GM20000 (cell line): Measurements from ENCODE around the gene GTF2IRD2.
A peak's percentile ranks its signal among the peaks of the same experiment; 100 is the strongest.
"Not testable (repeated sequence)": the region's sequence is repeated elsewhere in the genome, so short reads cannot be mapped to it uniquely, and the experiment has no call there.

ENCODE experiments used
- DNase-seq: peaks from one replicate; pipeline ENCODE4 v3.0.0; 2012; ENCODE audit warnings: low spot score

Gene GTF2IRD2

DNA sequence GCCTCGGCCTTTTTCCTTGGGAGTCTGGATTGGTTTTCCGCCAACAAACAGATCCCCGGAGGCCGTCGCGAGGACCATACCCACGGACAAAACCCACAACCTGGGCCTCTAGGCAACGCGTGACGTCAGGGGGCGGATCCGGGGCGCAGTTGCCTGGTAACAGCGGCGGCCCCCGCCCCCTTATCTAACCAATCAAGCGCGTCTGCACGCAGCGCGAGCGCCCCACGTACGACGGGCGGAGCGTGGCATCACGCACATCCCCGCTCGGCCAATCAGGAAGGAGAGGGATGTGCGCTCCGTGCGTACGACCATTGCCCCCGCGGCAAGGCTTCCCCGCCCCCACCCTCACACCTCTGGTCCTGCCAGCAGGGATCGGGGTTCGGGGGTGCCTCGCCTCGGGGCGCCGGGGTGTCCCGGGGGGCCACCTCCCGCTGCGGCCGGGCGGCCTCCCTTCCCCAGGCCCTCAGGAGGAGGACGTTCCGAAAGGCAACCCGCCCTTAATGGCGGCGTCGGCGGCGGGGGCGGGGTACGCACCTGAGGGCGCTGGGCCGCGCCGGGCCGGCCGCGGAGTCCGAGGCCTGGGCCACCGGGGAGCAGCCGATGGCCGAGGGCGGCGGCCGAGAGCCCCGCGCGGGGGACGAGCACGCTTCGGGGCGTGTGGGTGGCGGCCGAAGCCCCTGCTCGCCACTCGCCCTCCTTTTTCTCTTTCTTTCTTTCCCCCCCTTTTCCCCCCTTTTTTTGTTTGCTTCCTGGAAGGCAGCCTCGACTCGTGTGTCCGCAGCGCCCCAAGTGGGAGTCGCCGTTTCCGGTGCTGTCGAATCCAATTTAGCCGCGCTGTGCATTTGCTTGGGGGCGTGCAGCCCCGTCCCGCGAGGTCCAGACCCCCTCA lies at the start of gene GTF2IRD2:
Gene GTF2IRD2 (minus strand): TSS at position 773 of the 889 bp plus-strand sequence. CDS start 15,227 bp downstream, outside the sequence.
- not testable (repeated sequence) for DNase-seq

DNA sequence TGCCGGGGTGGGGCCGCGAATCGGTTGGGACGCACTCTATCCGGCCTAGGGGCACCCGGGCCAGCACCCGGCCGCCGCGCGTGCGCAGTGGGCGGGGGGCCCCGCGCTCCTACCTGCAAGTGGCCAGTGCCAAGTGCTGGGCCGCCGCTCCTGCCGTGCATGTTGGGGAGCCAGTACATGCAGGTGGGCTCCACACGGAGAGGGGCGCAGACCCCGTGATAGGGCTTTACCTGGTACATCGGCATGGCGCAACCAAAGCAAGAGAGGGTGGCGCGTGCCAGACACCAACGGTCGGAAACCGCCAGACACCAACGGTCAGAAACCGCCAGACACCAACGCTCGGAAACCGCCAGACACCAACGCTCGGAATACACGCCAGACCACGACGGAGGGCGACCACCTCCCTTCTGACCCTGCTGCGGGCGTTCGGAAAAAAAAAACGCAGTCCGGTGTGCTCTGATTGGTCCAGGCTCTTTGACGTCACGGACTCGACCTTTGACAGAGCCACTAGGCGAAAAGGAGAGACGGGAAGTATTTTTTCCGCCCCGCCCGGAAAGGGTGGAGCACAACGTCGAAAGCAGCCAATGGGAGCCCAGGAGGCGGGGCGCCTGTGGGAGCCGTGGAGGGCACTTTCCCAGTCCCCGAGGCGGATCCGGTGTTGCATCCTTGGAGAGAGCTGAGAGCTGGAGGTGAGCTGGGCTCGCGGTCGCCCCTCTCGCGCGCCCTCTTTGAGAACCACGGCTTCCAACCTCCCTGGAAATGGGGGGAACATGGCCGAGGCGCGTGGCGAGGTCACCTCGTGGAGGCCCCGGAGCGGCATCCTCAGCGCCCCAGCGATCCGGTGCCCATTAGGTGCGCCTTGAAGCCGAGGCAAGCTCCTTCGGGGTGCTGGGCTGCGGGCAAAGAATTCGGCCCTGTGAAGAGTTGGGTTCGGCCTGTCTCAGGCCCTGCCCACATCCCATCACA lies 39.0 kb upstream of the GTF2IRD2 start:
- DNase-seq = not testable (repeated sequence)

DNA sequence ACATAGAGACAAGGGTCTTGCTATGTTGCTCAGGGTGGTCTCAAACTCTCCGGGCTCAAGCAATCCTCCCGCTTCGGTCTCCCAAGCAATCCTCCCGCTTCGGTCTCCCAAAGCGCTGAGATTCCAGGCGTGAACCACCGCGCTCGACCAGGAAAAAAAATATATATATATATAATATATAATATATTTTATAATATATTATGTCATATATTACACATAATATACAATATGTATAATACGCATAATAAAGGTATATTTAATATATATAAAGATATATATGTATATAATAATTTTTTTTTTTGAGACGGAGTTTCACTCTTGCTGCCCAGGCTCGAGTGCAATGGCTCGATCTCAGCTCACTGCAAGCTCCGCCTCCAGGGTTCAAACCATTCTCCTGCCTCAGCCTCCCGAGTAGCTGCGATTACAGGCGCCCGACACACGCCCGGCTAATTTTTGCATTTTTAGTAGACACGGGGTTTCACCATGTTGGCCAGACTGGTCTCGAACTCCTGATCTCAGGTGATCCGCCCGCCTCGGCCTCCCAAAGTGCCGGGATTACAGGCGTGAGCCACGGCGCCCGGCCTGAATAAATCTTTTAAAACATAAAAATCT lies 38.2 kb upstream of the GTF2IRD2 start:
- not testable (repeated sequence) for DNase-seq

DNA sequence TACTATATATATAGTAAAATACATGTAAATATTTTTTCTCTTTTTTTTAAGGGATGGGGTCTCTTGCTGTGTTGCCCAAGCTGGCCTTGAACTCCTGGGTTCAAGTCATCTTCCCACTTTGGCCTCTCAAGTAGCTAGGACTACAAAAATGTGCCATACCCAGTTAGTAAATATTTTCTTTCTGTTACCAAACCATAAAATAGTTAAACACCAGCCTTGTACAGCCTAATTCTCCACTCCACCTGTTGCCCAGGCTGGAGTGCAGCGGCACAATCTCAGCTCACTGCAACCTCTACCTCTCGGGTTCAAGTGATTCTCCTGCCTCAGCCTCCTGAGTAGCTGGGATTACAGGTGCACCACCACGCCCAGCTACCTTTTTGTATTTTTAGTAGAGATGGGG lies 33.9 kb upstream of the GTF2IRD2 start:
- not testable (repeated sequence) for DNase-seq

DNA sequence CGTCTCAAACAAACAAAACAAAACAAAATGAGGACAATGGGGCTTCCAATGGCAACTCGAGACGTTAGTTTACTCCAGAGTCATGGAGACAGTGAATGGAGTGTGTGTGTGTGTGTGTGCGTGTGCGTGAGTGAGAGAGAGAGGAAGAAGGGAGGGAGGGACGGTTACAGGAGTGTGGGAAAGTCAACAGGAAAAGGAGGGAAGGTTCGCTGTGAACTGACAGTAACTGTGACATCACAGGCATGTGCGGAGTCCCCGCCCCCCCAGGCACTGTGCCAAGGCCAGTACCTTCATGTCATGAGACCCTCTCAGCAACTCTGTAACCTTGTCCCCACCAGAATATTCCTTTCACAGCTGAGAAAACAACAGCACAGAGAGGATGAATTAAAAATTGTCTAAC lies 30.7 kb upstream of the GTF2IRD2 start:
- DNase-seq = not testable (repeated sequence)

DNA sequence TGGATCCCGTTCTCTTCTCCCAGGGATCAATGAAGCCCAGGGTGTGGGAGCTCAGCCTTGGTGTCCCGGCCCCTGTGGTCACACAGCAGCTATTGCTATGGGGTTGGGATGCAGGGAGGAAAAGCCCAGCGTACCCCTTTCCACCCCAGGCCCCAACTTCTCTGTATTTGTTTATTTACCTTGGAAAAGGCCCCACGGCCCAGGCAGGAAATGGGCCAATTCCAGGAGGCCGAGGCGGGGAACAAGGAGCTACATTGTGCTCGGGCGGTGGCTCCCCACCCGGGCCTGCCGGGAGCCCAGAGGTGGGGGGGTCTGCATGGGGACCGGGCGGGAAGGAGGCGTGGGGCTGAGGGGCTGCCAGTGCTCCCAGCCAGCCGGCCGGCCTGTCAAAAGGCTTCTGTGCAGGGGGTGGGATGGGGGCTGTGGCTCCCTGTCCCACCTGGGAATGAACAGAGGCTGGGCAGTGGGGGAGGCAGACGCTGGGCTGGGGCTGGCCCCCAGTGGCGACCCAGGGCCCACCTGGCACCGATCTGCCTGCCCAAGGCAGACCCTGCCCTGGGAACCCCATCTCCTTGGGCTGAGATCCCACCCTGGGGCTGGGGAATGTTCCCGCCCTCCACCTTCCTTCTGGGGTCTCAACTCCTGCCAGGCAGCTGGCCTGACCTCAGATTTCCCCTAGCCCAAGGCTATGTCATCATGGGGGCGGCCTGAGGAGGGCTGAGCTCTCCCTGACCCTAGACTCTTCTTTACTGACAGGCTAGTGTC lies 23.5 kb upstream of the GTF2IRD2 start:
- peak; percentile 0 for DNase-seq

DNA sequence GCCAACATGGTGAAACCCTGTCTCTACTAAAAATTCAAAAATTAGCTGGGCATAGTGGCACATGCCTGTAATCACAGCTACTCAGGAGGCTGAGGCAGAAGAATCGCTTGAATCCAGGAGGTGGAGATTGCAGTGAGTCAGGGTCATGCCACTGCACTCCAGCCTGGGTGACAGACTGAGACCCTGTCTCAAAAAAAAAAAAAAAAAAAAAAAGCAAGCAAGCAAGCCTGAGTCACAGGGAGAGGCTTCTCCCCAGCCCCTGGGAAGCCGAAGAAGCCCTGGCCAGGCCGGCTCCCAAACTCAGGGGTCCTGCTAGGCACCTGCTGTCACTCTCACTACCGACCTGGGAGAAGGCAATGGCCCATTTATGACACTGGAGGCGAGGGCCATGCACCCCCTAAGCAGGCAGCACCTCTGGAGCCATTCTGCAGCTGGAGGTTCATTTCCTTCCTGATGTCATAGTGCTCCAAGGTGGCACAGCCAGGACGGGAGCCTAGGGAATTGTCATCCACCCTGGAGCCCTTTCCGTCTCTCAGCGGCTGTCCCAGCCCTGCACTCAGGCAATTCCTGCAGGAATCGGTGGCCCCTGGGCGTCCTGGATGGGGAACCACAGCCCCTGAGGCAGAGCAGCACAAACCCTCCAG lies 22.8 kb upstream of the GTF2IRD2 start:
- DNase-seq = not testable (repeated sequence)

DNA sequence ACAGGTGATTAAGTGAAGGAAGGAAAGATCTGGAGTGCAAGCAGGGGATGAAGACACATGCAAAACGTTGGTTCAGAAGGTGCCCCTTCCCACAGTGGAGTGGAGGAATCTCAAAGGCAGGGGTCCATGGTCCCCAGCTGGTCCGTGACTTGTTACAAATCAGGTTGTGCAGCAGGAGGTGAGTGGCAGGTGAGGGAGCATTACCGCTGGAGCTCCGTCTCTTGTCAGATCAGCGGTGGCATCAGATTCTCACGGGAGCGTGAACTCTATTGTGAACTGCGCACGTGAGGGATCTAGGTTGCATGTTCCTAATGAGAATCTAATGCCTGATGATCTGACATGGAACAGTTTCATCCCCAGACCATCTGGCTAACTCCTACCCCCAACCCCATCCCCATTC lies 21.1 kb upstream of the GTF2IRD2 start:
- DNase-seq = not testable (repeated sequence)

DNA sequence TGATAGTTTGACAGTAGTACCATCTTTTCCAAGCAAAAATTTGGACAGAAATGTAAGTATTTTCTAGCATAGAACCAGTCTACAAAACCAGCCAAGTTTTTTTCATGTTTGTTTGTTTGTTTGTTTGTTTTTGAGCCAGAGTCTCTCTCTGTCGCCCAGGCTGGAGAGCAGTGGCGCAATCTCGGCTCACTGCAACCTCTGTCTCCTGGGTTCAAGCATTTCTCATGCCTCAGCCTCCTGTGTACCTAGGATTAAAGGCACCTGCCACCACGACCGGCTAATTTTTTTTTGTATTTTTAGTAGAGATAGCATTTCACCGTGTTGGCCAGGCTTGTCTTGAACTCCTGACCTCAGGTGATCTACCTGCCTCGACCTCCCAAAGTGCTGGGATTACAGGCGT lies 14.4 kb upstream of the GTF2IRD2 start:
- not testable (repeated sequence) for DNase-seq

DNA sequence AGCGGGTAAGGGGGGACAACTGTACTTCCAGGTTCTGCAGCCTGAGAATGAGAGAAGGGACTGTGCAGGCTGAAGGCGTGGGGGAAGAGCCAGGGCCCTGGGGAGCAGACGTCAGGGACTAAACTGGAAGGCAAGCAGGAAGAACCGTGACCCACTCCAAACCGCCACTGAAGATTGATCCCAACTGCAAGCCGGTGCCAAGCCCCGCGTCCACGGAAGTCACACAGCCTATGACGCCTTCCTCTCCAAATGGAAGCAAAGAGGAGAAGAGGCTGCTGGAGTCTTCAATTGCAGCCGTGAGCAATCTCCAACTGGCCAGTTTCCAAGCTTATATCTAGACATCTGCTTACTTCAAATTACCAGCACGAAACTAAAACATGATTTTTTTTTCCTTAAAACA lies 1.6 kb downstream of the GTF2IRD2 start:
- not testable (repeated sequence) for DNase-seq

DNA sequence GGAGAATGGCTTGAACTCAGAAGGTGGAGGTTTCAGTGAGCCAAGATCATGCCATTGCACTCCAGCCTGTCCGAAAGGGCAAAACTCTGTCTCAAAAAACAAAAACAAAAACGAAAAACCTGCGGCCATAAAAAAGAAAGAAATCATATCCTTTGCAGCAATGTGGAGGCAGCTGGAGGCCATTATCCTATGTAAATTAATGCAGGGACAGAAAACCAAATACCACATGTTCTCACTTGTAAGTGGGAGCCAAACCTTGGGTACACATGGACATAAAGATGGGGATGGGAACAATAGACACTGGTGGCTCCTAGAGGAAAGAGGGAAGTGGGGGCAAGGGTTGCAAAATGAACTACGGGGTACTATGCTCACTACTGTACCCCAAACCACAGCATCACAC lies 21.0 kb downstream of the GTF2IRD2 start:
- DNase-seq = not testable (repeated sequence)

DNA sequence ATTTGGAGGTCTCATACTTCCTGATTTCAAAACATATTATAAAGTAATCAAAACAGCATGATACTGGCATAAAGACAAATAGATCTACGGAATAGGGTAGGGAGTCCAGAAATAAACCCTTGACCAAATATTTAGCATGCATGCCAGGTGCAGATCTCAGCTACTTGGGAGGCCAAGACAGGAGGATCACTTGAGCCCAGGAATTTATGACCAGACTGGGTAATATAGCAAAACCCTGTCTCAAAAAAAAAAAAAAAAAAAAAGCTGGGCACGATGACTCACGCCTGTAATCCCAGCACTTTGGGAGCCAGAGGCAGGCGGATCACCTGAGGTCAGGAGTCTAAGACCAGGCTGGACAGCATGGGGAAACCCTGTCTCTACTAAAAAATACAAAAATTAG lies 21.4 kb downstream of the GTF2IRD2 start:
- not testable (repeated sequence) for DNase-seq

DNA sequence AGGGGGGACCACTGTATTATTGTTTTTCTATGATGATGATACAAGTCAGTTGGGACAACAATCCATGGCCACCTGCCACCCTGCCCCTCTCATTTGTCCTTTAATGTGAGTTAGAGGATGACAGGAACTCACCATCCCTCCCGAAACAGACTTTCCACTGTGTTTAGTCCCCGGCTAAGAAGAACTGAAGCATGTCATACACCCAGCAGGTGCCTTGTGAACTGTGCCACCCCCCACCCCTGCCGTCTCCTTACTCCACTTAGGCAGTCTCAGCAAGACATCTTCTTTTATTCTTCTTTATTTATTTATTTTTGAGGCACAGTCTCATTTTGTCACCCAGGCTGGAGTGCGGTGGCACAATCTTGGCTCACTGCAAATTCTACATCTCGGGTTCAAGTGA lies 30.1 kb downstream of the GTF2IRD2 start:
- DNase-seq = not testable (repeated sequence)

DNA sequence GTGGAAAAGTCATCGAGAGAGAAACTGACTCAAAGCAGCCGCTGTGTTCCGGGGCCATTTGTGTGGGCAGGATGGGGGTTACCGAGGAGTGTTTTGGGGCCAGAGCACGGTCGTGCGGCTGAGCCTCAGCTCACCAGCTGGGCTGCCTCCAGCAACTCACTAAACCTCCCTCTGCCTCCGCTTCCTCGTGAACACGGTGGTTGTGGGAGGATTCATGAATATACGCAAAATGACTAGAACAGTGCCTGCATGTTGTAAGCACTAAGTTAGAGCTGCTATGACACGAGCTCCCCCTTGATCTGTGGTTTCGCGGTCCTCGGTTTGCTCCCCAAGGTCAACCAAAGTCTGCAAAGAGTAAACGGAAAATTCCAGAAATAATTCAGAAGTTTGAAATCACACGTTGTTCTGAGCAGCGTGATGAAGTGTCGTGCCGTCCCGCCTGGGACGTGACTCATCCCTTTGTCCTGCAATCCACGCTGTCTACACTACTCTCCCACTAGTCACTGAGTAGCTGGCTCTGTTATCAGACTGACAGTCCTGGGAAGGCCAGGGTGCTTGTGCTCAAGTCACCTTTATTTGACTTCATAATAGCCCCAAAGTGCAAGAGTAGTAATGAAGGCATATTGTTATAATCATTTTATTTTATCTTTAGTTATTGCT lies 31.1 kb downstream of the GTF2IRD2 start:
- DNase-seq = not testable (repeated sequence)

DNA sequence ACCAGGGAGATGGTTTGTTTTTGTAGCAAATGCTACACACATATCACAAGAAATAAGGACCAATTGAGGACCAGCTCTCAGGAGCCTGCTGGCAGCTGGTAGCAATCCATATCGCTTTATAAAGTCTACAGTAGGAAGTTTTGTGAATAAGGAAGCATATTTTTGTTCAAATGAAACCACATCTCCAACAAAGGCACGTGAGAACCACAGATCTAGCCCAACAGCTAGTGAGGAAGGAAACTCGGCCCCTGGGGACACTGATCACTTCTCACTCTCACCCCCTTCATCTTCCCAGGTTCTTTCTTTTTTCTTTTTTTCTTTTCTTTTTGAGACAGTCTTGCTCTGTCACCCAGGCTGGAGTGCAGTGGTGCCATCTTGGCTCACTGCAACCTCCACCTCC lies 35.5 kb downstream of the GTF2IRD2 start:
- DNase-seq = not testable (repeated sequence)

DNA sequence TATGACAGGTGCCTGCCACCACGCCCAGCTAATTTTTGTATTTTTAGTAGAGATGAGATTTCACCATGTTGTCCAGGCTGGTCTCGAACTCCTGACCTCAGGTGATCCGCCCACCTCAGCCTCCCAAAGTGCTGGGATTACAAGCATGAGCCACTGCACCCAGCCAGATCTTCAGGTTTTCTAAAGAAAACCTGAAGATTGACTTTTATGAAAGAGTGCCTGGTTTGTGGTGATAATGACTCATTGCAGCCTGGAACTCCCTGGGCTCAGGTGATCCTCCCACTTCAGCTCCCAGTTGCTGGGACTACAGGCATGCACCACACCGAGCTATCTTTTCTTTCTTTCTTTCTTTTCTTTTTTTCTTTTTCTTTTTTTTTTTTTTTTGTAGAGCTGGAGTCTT lies 52.8 kb downstream of the GTF2IRD2 start:
- not testable (repeated sequence) for DNase-seq

DNA sequence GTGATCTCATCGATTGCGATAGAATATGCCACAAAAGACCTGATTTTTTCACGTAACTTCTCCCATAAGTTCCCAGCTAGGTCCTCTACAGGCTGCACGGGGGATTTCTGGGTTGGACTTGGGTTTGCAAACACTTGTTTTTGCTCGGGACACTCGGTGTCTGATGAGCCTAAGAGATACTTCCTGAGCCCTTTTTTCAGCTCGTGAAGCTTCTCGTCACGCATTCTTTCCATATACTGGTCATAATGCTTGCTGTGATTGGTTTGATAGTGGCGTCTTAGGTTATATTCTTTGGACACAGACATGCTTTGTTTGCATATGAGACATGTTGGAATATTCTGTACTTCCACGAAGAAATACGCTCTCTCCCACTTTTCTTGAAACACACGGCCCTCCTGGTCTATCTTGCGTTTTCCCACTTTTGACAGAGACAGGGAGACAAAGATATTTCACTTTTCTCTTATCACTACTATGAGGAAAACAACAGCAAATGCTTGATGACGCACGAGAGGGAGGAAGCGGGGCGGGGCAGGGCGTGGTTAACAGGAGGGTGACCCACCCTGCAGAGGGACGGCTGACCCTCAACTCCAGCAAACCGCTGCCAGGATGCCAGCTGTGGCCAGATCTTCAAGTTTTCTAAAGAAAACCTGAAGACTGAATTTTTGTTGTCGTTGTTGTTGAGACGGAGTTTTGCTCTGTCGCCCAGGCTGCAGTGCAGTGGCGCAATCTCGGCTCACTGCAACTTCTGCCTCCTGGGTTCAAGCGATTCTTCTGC lies 53.4 kb downstream of the GTF2IRD2 start:
- DNase-seq = not testable (repeated sequence)

DNA sequence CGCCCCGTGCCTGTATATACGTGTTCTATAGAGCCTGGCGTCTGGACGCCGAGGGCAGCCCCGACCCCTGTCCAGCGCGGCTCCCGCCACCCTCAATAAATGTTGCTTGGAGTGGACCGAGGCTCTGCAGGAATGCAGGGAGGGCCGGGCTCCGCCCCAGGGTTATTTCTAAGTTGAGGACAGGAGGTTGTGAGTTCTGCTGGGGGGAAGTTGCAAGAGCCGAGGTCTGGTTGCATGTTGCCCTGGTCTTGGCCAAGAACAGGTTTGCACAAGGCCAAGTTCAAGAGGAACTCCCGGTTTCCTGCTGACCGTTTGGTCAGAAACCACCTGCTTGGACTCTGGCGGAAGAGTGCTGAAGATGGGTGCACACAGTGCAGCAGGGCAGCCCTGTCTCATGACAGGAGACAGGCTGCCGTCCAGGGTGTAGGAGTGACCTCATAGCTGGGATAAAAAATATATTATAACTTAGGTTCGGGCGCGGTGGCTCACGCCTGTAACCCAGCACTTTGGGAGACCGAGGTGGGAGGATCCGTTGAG lies 62.1 kb downstream of the GTF2IRD2 start:
- DNase-seq = not testable (repeated sequence)
